Measurements from ENCODE around the gene C9. TPM values are rescaled to one million over a fixed set of nuclear protein-coding genes. Genes with fewer than 3 reads are reported as not detected.

Gene C9
- total and polyA plus RNA-seq, 3 experiments from 2014 or later = not detected

DNA sequence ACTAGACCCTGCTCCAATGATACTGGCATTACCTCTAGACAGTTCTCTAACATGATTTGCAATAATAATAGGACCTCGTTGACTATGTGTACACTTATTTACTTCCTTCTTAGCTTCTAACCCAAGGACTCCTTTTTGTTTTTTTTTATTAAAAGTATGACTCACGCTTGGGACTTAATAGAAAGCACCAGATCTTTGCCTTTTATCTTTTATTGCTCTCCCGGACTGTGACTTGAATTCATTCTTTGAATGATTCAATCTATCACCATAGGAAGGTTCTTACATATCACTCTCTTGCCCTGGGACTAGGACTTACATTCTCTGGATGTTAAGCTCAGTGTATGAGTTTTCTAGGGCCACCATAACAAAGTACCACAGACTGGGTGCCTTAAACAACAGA is 9.0 kb downstream of the C9 start:
- ChIA-PET POLR2A (no interaction called here), CTCF (no interaction called here)
- Histone ChIP-seq H3K9me3 (ENCODE audit: low read length) (no peaks in the 10 kb centered on the region), H3K27me3 (ENCODE audit: insufficient read depth, low read length, poor library complexity, severe bottlenecking) (no peaks in the 10 kb centered on the region), H3K36me3 (ENCODE audit: insufficient read depth, low read length) (no peaks in the 10 kb centered on the region), H3K27ac (ENCODE audit: low read depth, low read length) (no peak overlapping the region), H3K4me1 (ENCODE audit: insufficient read depth, low read length) (no peaks in the 10 kb centered on the region), H3K4me3 (ENCODE audit: low read length) (no peak overlapping the region)
- no peak for DNase-seq
- Mint-ChIP-seq H3K27ac (no peak overlapping the region), H3K27me3 (no peaks in the 10 kb centered on the region), H3K4me3 (no peak overlapping the region), H3K4me1 (peaks cover 0 to 1% (median 0%) of the 10 kb centered on the region in 3 donors), H3K36me3 (peaks cover 0 to 13% (median 2%) of the 10 kb centered on the region in 3 donors), H3K9me3 (peaks cover 9 to 20% (median 14%) of the 10 kb centered on the region in 5 donors)

DNA sequence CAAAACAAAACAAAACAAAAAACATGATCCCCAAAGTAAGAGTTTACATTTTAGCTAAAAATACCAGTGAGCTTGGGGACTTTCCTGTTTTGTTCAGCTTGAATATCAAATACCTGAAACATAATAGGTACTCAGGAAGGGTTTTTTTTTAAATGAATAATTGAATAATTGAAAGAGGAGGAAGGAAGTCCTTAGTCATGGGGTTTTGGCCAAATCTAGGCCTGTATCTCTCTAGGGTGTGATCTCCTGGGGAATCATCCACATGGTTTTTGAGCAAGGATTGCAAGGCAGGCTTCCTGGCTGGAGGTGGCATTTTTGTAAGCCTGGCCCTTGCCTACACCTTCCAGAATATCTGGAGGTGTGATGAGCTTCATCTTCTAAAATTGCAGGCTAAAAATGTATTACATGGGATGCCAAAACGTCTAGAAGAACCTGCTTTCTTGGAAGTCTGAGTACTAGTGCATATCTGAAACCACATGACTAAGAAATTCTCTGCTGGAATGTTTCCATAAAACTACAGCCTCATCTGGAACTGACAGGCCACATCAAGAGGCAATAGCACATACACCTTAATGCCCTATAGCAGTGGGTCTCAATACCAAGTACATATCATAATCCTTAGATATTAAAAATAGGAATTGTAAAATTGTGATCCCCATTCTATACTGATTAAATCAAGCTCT is 10.4 kb downstream of the C9 start:
- Histone ChIP-seq H3K9me3 (ENCODE audit: low read length) (no peaks in the 10 kb centered on the region), H3K27ac (ENCODE audit: low read depth, low read length) (no peak overlapping the region), H3K36me3 (ENCODE audit: insufficient read depth, low read length) (no peaks in the 10 kb centered on the region), H3K27me3 (ENCODE audit: insufficient read depth, low read length, poor library complexity, severe bottlenecking) (no peaks in the 10 kb centered on the region), H3K4me1 (ENCODE audit: insufficient read depth, low read length) (no peaks in the 10 kb centered on the region), H3K4me3 (ENCODE audit: low read length) (no peak overlapping the region)
- Mint-ChIP-seq H3K4me3 (no peak overlapping the region), H3K27me3 (no peaks in the 10 kb centered on the region), H3K9me3 (peaks cover 12 to 28% (median 14%) of the 10 kb centered on the region in 5 donors), H3K4me1 (no peaks in the 10 kb centered on the region), H3K27ac (no peak overlapping the region), H3K36me3 (peaks cover 0 to 13% (median 2%) of the 10 kb centered on the region in 3 donors)
- POLR2A ChIA-PET = no interaction called here
- CTCF ChIA-PET = no interaction called here
- no peak for DNase-seq

DNA sequence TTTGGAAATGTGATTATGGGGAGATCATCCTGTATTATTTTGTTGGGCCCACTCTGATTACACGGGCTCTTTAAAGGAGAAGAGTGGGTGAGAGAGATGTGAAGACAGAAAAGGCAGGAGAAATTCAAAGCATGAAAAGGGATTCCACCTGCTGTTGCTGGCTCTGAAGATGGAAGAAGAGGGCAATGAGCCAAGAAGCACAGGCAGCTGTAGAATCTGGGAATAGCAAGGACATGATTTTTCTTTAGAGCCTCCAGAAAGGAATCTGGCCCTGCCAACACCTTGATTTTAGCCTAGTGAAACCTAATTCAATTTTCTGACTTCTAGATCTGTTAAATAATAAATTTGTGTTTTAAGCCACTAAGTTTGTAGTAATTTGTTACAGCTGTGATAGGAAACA is 11.3 kb downstream of the C9 start:
- POLR2A ChIA-PET = no interaction called here

GRCh38 chr5:39352170-39352569 is 12.1 kb downstream of the C9 start:
- Mint-ChIP-seq H3K9me3 (peaks cover 12 to 28% (median 14%) of the 10 kb centered on the region in 5 donors), H3K4me1 (no peaks in the 10 kb centered on the region), H3K36me3 (peaks cover 0 to 13% (median 2%) of the 10 kb centered on the region in 3 donors), H3K27me3 (peaks cover 0 to 5% of the 10 kb centered on the region in 2 donors), H3K4me3 (no peak overlapping the region), H3K27ac (no peak overlapping the region)
- ChIA-PET POLR2A (no interaction called here), CTCF (no interaction called here)
- H3K9me3 ChIP-seq (ENCODE audit: low read length) = no peaks in the 10 kb centered on the region
- no peak for DNase-seq
- H3K4me1 ChIP-seq (ENCODE audit: insufficient read depth, low read length) = no peaks in the 10 kb centered on the region
- H3K27ac ChIP-seq (ENCODE audit: low read depth, low read length) = no peak overlapping the region
- H3K27me3 ChIP-seq (ENCODE audit: insufficient read depth, low read length, poor library complexity, severe bottlenecking) = no peaks in the 10 kb centered on the region
- H3K4me3 ChIP-seq (ENCODE audit: low read length) = no peak overlapping the region
- no peaks in the 10 kb centered on the region for H3K36me3 ChIP-seq (ENCODE audit: insufficient read depth, low read length)

More for the DNA sequence above, 11.3 kb downstream of the C9 start:
- H3K27ac ChIP-seq (ENCODE audit: low read depth, low read length) = no peak overlapping the region
- no peaks in the 10 kb centered on the region for H3K4me1 ChIP-seq (ENCODE audit: insufficient read depth, low read length)
- Mint-ChIP-seq H3K36me3 (peaks cover 0 to 13% (median 2%) of the 10 kb centered on the region in 3 donors), H3K4me1 (no peaks in the 10 kb centered on the region), H3K27ac (no peak overlapping the region), H3K9me3 (peaks cover 12 to 28% (median 14%) of the 10 kb centered on the region in 5 donors), H3K27me3 (no peaks in the 10 kb centered on the region), H3K4me3 (no peak overlapping the region)
- H3K4me3 ChIP-seq (ENCODE audit: low read length) = no peak overlapping the region
- DNase-seq = no peak
- CTCF ChIA-PET = no interaction called here
- no peaks in the 10 kb centered on the region for H3K9me3 ChIP-seq (ENCODE audit: low read length)
- H3K36me3 ChIP-seq (ENCODE audit: insufficient read depth, low read length) = no peaks in the 10 kb centered on the region
- H3K27me3 ChIP-seq (ENCODE audit: insufficient read depth, low read length, poor library complexity, severe bottlenecking) = no peaks in the 10 kb centered on the region

- no peaks in the 10 kb centered on the region for H3K4me1 ChIP-seq (ENCODE audit: insufficient read depth, low read length)
- H3K4me3 ChIP-seq (ENCODE audit: low read length) = no peak overlapping the region
- no peaks in the 10 kb centered on the region for H3K36me3 ChIP-seq (ENCODE audit: insufficient read depth, low read length)
- no peak overlapping the region for H3K27ac Mint-ChIP-seq
- POLR2A ChIA-PET = no interaction called here
- no peak overlapping the region for H3K4me3 Mint-ChIP-seq
- CTCF ChIA-PET = no interaction called here
- peaks cover 14 to 33% (median 20%) of the 10 kb centered on the region in 5 donors for H3K9me3 Mint-ChIP-seq
- H3K4me1 Mint-ChIP-seq = no peaks in the 10 kb centered on the region
- peaks cover 0 to 13% (median 2%) of the 10 kb centered on the region in 3 donors for H3K36me3 Mint-ChIP-seq
- H3K9me3 ChIP-seq (ENCODE audit: low read length) = no peaks in the 10 kb centered on the region
- DNase-seq = no peak
- peaks cover 7 to 17% of the 10 kb centered on the region in 2 donors for H3K27me3 Mint-ChIP-seq
- H3K27me3 ChIP-seq (ENCODE audit: insufficient read depth, low read length, poor library complexity, severe bottlenecking) = no peaks in the 10 kb centered on the region
- no peak overlapping the region for H3K27ac ChIP-seq (ENCODE audit: low read depth, low read length)
Observed at GRCh38 chr5:39349484-39349883, 14.8 kb downstream of the C9 start.

- Mint-ChIP-seq H3K9me3 (peaks cover 0 to 7% (median 6%) of the 10 kb centered on the region in 5 donors), H3K4me1 (no peaks in the 10 kb centered on the region)
- CTCF ChIA-PET = no interaction called here
Observed at GRCh38 chr5:39342460-39342859, 21.8 kb downstream of the C9 start.

GRCh38 chr5:39341896-39342295 is 22.4 kb downstream of the C9 start:
- Histone ChIP-seq H3K9me3 (ENCODE audit: low read length) (no peaks in the 10 kb centered on the region), H3K27me3 (ENCODE audit: insufficient read depth, low read length, poor library complexity, severe bottlenecking) (no peaks in the 10 kb centered on the region), H3K4me3 (ENCODE audit: low read length) (no peak overlapping the region), H3K4me1 (ENCODE audit: insufficient read depth, low read length) (no peaks in the 10 kb centered on the region), H3K27ac (ENCODE audit: low read depth, low read length) (no peak overlapping the region), H3K36me3 (ENCODE audit: insufficient read depth, low read length) (no peaks in the 10 kb centered on the region)
- Mint-ChIP-seq H3K4me3 (no peak overlapping the region), H3K4me1 (no peaks in the 10 kb centered on the region), H3K27me3 (peaks cover 22 to 50% of the 10 kb centered on the region in 2 donors), H3K27ac (no peak overlapping the region), H3K9me3 (peaks cover 0 to 7% (median 6%) of the 10 kb centered on the region in 5 donors), H3K36me3 (peaks cover 0 to 12% (median 0%) of the 10 kb centered on the region in 3 donors)
- DNase-seq = no peak
- POLR2A ChIA-PET = no interaction called here
- CTCF ChIA-PET = no interaction called here

More at GRCh38 chr5:39342460-39342859, 21.8 kb downstream of the C9 start:
- H3K27ac Mint-ChIP-seq = no peak overlapping the region
- H3K27me3 Mint-ChIP-seq = peaks cover 22 to 53% of the 10 kb centered on the region in 2 donors
- H3K36me3 Mint-ChIP-seq = peaks cover 0 to 12% (median 0%) of the 10 kb centered on the region in 3 donors
- no peak overlapping the region for H3K4me3 ChIP-seq (ENCODE audit: low read length)
- H3K4me1 ChIP-seq (ENCODE audit: insufficient read depth, low read length) = no peaks in the 10 kb centered on the region
- no peak for DNase-seq
- POLR2A ChIA-PET = no interaction called here
- H3K36me3 ChIP-seq (ENCODE audit: insufficient read depth, low read length) = no peaks in the 10 kb centered on the region
- no peaks in the 10 kb centered on the region for H3K27me3 ChIP-seq (ENCODE audit: insufficient read depth, low read length, poor library complexity, severe bottlenecking)
- no peaks in the 10 kb centered on the region for H3K9me3 ChIP-seq (ENCODE audit: low read length)
- H3K4me3 Mint-ChIP-seq = no peak overlapping the region
- H3K27ac ChIP-seq (ENCODE audit: low read depth, low read length) = no peak overlapping the region

DNA sequence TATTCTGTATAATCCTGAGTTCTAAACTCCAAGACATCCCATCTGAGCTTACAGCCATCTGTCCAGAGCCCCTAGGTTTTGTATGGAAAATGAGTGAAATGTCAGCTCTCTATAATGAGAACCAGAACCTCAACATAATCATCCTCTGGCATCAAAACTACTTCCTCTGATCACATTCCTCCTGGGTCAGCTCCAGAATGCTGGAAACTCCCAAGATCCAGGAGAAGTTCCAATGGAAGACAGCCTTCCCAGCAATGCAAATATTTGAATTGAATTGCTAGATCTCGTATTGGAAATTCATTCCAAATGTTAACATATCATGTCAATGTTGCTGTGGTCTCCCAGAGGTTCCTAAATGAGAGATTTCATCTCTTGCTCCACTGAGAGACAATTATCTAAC is 23.8 kb downstream of the C9 start:
- POLR2A ChIA-PET = no interaction called here

More for the DNA sequence above, 23.8 kb downstream of the C9 start:
- H3K27me3 ChIP-seq (ENCODE audit: insufficient read depth, low read length, poor library complexity, severe bottlenecking) = no peaks in the 10 kb centered on the region
- Mint-ChIP-seq H3K9me3 (peaks cover 0 to 7% (median 6%) of the 10 kb centered on the region in 5 donors), H3K4me3 (no peak overlapping the region), H3K4me1 (no peaks in the 10 kb centered on the region), H3K36me3 (peaks cover 0 to 12% (median 0%) of the 10 kb centered on the region in 3 donors), H3K27me3 (peaks cover 19 to 47% of the 10 kb centered on the region in 2 donors), H3K27ac (no peak overlapping the region)
- no peaks in the 10 kb centered on the region for H3K4me1 ChIP-seq (ENCODE audit: insufficient read depth, low read length)
- H3K36me3 ChIP-seq (ENCODE audit: insufficient read depth, low read length) = no peaks in the 10 kb centered on the region
- no peak overlapping the region for H3K27ac ChIP-seq (ENCODE audit: low read depth, low read length)
- CTCF ChIA-PET = no interaction called here
- H3K9me3 ChIP-seq (ENCODE audit: low read length) = no peaks in the 10 kb centered on the region
- H3K4me3 ChIP-seq (ENCODE audit: low read length) = no peak overlapping the region
- no peak for DNase-seq

Data from CD8-positive, alpha-beta memory T cell (primary cell).